ENCODE measurements around the gene CACNA1H.

CACNA1H gene

GRCh38 chr16:1159325-1159972 is 6.5 kb downstream of the CACNA1H start:
- no peak for DNase-seq

GRCh38 chr16:1159973-1160772 is 7.3 kb downstream of the CACNA1H start:
- DNase-seq, result no peak

GRCh38 chr16:1160773-1161348 is 8.0 kb downstream of the CACNA1H start:
- no peak for DNase-seq

- DNase-seq, result no peak
These were observed 10.0 kb downstream of the CACNA1H start for GRCh38 chr16:1162701-1163566.

GRCh38 chr16:1163567-1164055 is 10.7 kb downstream of the CACNA1H start:
- no peak for DNase-seq

GRCh38 chr16:1164382-1164781 is 11.5 kb downstream of the CACNA1H start:
- no peak for DNase-seq

- no peak for DNase-seq
These were observed 12.1 kb downstream of the CACNA1H start for GRCh38 chr16:1164975-1165374.

- DNase-seq, result no peak
These were observed 12.6 kb downstream of the CACNA1H start for GRCh38 chr16:1165511-1165910.

GRCh38 chr16:1167276-1168107 is 14.6 kb downstream of the CACNA1H start:
- no peak for DNase-seq

GRCh38 chr16:1168837-1169236 is 15.9 kb downstream of the CACNA1H start:
- no peak for DNase-seq

GRCh38 chr16:1169285-1170075 is 16.6 kb downstream of the CACNA1H start:
- no peak for DNase-seq

- DNase-seq, result no peak
These were observed 17.1 kb downstream of the CACNA1H start for GRCh38 chr16:1170076-1170418.

- no peak for DNase-seq
These were observed 18.1 kb downstream of the CACNA1H start for GRCh38 chr16:1171001-1171400.

GRCh38 chr16:1171854-1172428 is 19.0 kb downstream of the CACNA1H start:
- no peak for DNase-seq

GRCh38 chr16:1172651-1173050 is 19.7 kb downstream of the CACNA1H start:
- no peak for DNase-seq

- no peak for DNase-seq
These were observed 21.0 kb downstream of the CACNA1H start for GRCh38 chr16:1173788-1174451.

GRCh38 chr16:1174477-1175357 is 21.8 kb downstream of the CACNA1H start:
- DNase-seq, result no peak

- no peak for DNase-seq
These were observed 22.8 kb downstream of the CACNA1H start for GRCh38 chr16:1175566-1176279.
